Measurements from ENCODE around the gene LSM14A. TPM values are rescaled to one million over a fixed set of nuclear protein-coding genes. Genes with fewer than 3 reads are reported as not detected.

LSM14A gene
- polyA plus RNA-seq, 2 of the 4 experiments (the other 2 are of a cell fraction), result 241 to 264 TPM

DNA sequence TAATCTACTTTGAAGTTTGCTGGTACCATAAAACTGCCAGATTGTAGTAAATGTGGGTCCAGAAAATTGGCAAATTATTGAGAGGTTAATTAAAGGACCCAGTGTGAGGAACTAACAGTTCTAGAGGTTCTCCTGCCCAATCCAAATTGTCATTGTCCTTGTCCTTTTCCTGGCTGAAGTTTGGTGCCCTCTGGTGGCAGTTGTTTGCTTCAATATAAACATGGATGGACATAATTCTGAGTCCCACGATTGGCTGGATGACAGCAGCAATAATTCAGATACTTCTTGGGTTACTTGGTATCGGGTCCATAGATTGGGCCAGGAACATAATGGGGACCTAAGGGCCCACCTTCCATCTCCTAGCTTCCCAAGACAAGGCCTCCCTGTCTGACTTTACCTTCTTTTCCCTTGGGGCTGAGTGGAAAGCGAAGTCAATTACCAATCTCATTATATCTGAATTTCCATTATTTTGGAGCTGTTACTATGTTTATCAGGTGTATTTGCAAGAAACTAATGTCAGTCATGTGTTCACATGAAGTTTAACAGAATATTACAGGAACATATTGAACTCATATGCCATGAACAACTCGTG lies 48.3 kb downstream of the LSM14A start (continued):
- TF ChIP-seq NR3C1 (IDR thresholded peaks at IDR 0.05) (no peak), BHLHE40 (IDR thresholded peaks at IDR 0.05; ENCODE audit: low read depth, low read length) (no peak)

DNA sequence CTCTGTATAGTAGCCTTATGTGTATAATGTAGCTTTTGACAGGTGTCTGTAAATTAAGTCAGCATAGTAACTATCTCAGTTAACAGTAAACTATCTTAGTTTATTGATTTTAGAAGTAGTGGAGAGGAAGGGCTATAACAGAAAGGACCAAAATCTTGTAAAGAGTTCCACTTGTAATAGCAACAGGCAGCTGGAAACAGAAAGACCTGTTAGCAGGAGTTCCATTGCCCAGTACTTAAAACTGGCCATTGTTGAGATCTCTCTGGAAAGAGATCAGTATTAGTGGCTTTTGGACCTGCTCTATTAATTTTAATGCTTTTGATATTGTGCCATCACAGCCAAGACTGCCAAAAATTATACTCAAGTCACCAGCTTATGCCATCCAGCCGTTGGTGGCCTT lies 50.1 kb downstream of the LSM14A start:
- 85% methylated on average over 1 of the region's 1 CpG for WGBS (ENCODE audit: missing lambda C conversion rate)
- FAIRE-seq (peak; percentile 7), DNase-seq (ENCODE audit: low read depth in 1 of 2, low spot score in 1 of 2) (no peak), ATAC-seq (no peak)
- peaks cover 43% of the 10 kb centered on the region for H3K4me1 ChIP-seq
- ChIA-PET POLR2A (no interaction called here), CTCF (interaction anchor here (1.1 to 12.6 kb wide), 11 partner anchors 14 to 444 kb away, joined by 3 to 173 read pairs (median 6); partner anchors contain the start of gene LSM14A)
- H3K9me3 ChIP-seq, result no peaks in the 10 kb centered on the region
- no peak overlapping the region for H3K4me2 ChIP-seq
- no peak for TF ChIP-seq ZC3H11A (IDR thresholded peaks at IDR 0.05)
- TF ChIP-seq MAFK (IDR thresholded peaks at IDR 0.05; ENCODE audit: partially characterized antibody), result no peak
- no peak for TF ChIP-seq KDM5A (IDR thresholded peaks at IDR 0.05)
- no peak for TF ChIP-seq ESRRA (IDR thresholded peaks at IDR 0.05; ENCODE audit: borderline replicate concordance, low read length)
- TF ChIP-seq, protein P1, sequence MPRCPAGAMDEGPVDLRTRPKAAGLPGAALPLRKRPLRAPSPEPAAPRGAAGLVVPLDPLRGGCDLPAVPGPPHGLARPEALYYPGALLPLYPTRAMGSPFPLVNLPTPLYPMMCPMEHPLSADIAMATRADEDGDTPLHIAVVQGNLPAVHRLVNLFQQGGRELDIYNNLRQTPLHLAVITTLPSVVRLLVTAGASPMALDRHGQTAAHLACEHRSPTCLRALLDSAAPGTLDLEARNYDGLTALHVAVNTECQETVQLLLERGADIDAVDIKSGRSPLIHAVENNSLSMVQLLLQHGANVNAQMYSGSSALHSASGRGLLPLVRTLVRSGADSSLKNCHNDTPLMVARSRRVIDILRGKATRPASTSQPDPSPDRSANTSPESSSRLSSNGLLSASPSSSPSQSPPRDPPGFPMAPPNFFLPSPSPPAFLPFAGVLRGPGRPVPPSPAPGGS (IDR thresholded peaks at IDR 0.05), result no peak
- no peak for TF ChIP-seq RFX5 (IDR thresholded peaks at IDR 0.05)
- no peak overlapping the region for H3K4me3 ChIP-seq
- no peak overlapping the region for H3K27ac ChIP-seq

DNA sequence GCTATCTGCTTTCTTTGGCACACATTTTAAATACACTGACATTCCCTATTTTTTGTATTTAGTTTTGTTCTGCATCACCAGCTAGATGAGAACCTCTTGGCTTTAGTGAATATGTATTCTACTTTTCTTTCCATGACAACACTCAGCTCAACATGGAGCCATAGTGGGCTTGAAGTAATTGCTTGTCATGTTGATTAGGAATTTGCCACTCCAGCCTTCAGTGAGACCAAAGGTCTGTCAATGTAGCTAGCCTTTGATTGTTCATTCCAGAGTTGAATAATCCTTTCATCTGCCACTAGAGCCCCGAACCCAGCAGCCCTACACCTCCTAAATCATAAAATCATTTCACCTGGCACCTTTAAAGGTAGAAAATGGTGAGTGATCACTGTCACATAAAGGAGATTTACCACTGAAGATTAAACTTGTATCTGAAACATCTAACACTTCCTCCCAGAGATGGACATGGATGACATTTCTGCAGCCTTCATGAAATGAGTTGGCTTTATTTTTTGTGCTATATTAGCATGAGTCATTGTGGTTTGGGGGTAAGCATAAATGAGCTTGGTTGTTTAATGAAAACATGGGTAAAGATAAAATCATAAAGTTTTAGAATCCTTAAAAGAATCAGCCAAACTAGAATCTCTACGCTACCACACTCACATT lies 52.8 kb downstream of the LSM14A start:
- no peak for DNase-seq (ENCODE audit: low read depth in 1 of 2, low spot score in 1 of 2)
- Histone ChIP-seq H3K27ac (peak overlapping the region in 1 of 2 experiments; percentile 46; a peak in 2 of 6 replicates), H3K4me3 (no peak overlapping the region), H3K4me1 (peaks cover 32% of the 10 kb centered on the region), H3K4me2 (no peak overlapping the region), H3K9me3 (no peaks in the 10 kb centered on the region)
- ChIA-PET POLR2A (no interaction called here), CTCF (interaction anchor here (0.8 to 12.6 kb wide), 11 partner anchors 10 to 447 kb away, joined by 3 to 173 read pairs (median 4); no protein-coding TSS in a partner anchor)
- TF ChIP-seq ZFP36 (IDR thresholded peaks at IDR 0.05; ENCODE audit: borderline replicate concordance, partially characterized antibody) (no peak), GATA3 (IDR thresholded peaks at IDR 0.05; ENCODE audit: borderline replicate concordance) (no peak), JUNB (IDR thresholded peaks at IDR 0.05) (0 out of 2 replicates have a peak, but pooled peaks have one; percentile 19), FOSL2 (IDR thresholded peaks at IDR 0.05) (no peak), FOSL2 (CRISPR knock-in tag; IDR thresholded peaks at IDR 0.05) (peak; percentile 24; the same call in 1 of the 2 replicates)
- TF ChIP-seq, protein P2, sequence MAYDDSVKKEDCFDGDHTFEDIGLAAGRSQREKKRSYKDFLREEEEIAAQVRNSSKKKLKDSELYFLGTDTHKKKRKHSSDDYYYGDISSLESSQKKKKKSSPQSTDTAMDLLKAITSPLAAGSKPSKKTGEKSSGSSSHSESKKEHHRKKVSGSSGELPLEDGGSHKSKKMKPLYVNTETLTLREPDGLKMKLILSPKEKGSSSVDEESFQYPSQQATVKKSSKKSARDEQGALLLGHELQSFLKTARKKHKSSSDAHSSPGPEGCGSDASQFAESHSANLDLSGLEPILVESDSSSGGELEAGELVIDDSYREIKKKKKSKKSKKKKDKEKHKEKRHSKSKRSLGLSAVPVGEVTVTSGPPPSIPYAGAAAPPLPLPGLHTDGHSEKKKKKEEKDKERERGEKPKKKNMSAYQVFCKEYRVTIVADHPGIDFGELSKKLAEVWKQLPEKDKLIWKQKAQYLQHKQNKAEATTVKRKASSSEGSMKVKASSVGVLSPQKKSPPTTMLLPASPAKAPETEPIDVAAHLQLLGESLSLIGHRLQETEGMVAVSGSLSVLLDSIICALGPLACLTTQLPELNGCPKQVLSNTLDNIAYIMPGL (CRISPR knock-in tag; IDR thresholded peaks at IDR 0.05; ENCODE audit: borderline replicate concordance), result no peak
- 87% methylated on average over 2 of the region's 2 CpGs for WGBS (ENCODE audit: missing lambda C conversion rate)
- ATAC-seq, result no peak
- FAIRE-seq, result peak; percentile 80

DNA sequence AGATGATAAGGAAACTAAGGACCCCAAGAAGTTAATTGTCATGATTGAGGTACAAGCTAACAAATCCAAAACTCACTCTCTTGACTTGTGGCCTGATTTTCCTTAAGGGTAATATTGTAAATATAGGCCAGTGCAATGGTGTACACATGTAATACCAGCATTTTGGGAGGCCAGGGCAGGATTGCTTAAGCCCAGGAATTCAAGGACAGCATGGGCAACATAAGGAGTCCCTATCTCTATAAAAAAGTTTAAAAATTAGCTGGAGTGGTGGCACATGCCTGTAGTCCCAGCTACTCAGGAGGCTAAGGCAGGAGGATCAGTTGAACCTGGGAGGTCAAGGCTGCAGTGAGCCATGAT lies 53.3 kb downstream of the LSM14A start:
- ChIA-PET POLR2A (interaction anchor here (0.7 kb wide), 1 partner anchor 126 kb away, joined by 3 read pairs; no protein-coding TSS in a partner anchor), CTCF (interaction anchor here (0.9 to 12.6 kb wide), 10 partner anchors 11 to 448 kb away, joined by 3 to 173 read pairs (median 5); no protein-coding TSS in a partner anchor)
- Histone ChIP-seq H3K9me3 (no peaks in the 10 kb centered on the region), H3K4me3 (no peak overlapping the region), H3K27ac (peak overlapping the region; percentile 46 to 48; a peak in 5 of 6 replicates), H3K4me2 (peak overlapping the region; percentile 5; the same call in 1 of the 3 replicates), H3K4me1 (peaks cover 32% of the 10 kb centered on the region)
- DNase-seq (ENCODE audit: low read depth in 1 of 2, low spot score in 1 of 2) (no peak), ATAC-seq (peak in 1 of 2 experiments; percentile 16; a peak in 2 of 6 replicates), FAIRE-seq (no peak)
- TF ChIP-seq, protein P3, sequence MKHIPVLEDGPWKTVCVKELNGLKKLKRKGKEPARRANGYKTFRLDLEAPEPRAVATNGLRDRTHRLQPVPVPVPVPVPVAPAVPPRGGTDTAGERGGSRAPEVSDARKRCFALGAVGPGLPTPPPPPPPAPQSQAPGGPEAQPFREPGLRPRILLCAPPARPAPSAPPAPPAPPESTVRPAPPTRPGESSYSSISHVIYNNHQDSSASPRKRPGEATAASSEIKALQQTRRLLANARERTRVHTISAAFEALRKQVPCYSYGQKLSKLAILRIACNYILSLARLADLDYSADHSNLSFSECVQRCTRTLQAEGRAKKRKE (CRISPR knock-in tag; IDR thresholded peaks at IDR 0.05; ENCODE audit: low read depth), result no peak
- TF ChIP-seq KDM5A (IDR thresholded peaks at IDR 0.05) (no peak), GATA3 (IDR thresholded peaks at IDR 0.05; ENCODE audit: borderline replicate concordance) (no peak), NR3C1 (IDR thresholded peaks at IDR 0.05) (no peak), RNF2 (IDR thresholded peaks at IDR 0.05; ENCODE audit: borderline replicate concordance, low read depth) (no peak), FOSL2 (IDR thresholded peaks at IDR 0.05) (no peak), FOSL2 (CRISPR knock-in tag; IDR thresholded peaks at IDR 0.05) (no peak), EHMT2 (IDR thresholded peaks at IDR 0.05; ENCODE audit: low read depth) (no peak), ZNF302 (CRISPR knock-in tag; IDR thresholded peaks at IDR 0.05) (no peak), JUNB (IDR thresholded peaks at IDR 0.05) (no peak), HOXA7 (CRISPR knock-in tag; IDR thresholded peaks at IDR 0.05) (no peak), MAZ (IDR thresholded peaks at IDR 0.05; ENCODE audit: borderline replicate concordance, low read depth, low read length) (no peak)
- TF ChIP-seq, protein P1 (IDR thresholded peaks at IDR 0.05), result no peak

Measured in A549 (cell line).